Measurements from ENCODE around the gene KCNQ1. TPM values are rescaled to one million over a fixed set of nuclear protein-coding genes. Genes with fewer than 3 reads are reported as not detected.

The KCNQ1 gene
- polyA plus RNA-seq, 1 donor (not counting 4 experiments of a cell fraction or from before 2014, with no cell fraction given) = not detected

- peaks cover 17% of the 10 kb centered on the region for H3K27me3 ChIP-seq (ENCODE audit: control insufficient read depth, extremely low read depth, insufficient read depth, low read length)
- H3K27ac ChIP-seq (ENCODE audit: control insufficient read depth, insufficient read depth, low read length) = no peak overlapping the region
- H3K9me1 ChIP-seq (ENCODE audit: control insufficient read depth, extremely low read depth, insufficient read depth, low read length) = no peaks in the 10 kb centered on the region
- DNase-seq (ENCODE audit: low read depth, low spot score) = no peak
- TF ChIP-seq CTCF (optimal IDR thresholded peaks at IDR 0.05 in 1 of 3, IDR thresholded peaks at IDR 0.05 in 1 of 3, conservative IDR thresholded peaks at IDR 0.05 in 1 of 3; ENCODE audit: extremely low read depth in 1 of 3, insufficient read depth in 2 of 3, low read length in 3 of 3) = no peak
- no peak for TF ChIP-seq EZH2 (IDR thresholded peaks at IDR 0.05; ENCODE audit: low read length)
- no peaks in the 10 kb centered on the region for H4K20me1 ChIP-seq (ENCODE audit: control insufficient read depth, extremely low read depth, insufficient read depth, low read length)
- H3K4me3 ChIP-seq (ENCODE audit: control insufficient read depth in 2 of 3, extremely low read depth in 1 of 3, insufficient read depth in 2 of 3, low read depth in 1 of 3, low read length in 3 of 3) = no peak overlapping the region
- H3K4me2 ChIP-seq (ENCODE audit: control insufficient read depth, extremely low read depth, insufficient read depth, low read depth, low read length) = no peak overlapping the region
- no peaks in the 10 kb centered on the region for H3K9me3 ChIP-seq (ENCODE audit: control insufficient read depth, low read depth, low read length)
- H3K36me3 ChIP-seq (ENCODE audit: control insufficient read depth in 2 of 2, extremely low read depth in 1 of 2, insufficient read depth in 2 of 2, low read length in 2 of 2) = no peaks in the 10 kb centered on the region
- no peak for FAIRE-seq
- no peaks in the 10 kb centered on the region for H3K79me2 ChIP-seq (ENCODE audit: control insufficient read depth, insufficient read depth, low read length)
- no peak overlapping the region for H2AFZ ChIP-seq (ENCODE audit: control insufficient read depth, low read length)
- H3K9ac ChIP-seq (ENCODE audit: control insufficient read depth, extremely low read depth, insufficient read depth, low read length) = no peak overlapping the region
- dilution Hi-C loops (cut with MboI; ENCODE audit: extremely low pct_ligation_motif_present, low sequenced_read_pairs) = no loop called here
- peaks cover under 1% of the 10 kb centered on the region for H3K4me1 ChIP-seq (ENCODE audit: control insufficient read depth, extremely low read depth, insufficient read depth, low read length)
These were observed 320.7 kb downstream of the KCNQ1 start for GRCh38 chr11:2765491-2765890.

DNA sequence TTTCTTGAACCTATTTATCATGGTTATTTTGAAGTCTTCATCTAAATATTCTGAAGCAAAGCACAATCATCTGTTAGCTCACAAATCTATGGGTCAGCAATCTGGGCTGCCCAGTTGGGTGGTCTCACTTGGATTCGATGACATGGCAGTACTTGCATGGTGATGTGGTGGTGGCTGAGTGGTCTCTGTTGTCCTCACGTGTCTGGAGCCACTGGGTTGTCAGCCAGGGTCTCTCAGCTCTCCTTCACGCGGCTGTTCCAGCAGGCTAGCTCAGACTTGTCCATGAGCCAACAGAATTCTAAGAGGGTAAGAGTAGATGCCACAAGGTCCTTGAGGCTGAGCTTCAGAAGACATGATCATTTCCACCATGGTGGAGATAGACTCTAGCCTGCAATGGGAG, 321.4 kb downstream of the KCNQ1 start:
- dilution Hi-C loops (cut with MboI; ENCODE audit: extremely low pct_ligation_motif_present, low sequenced_read_pairs) = no loop called here
- FAIRE-seq (no peak), DNase-seq (ENCODE audit: low read depth, low spot score) (no peak)
- Histone ChIP-seq H3K4me1 (ENCODE audit: control insufficient read depth, extremely low read depth, insufficient read depth, low read length) (peaks cover 2% of the 10 kb centered on the region), H4K20me1 (ENCODE audit: control insufficient read depth, extremely low read depth, insufficient read depth, low read length) (no peaks in the 10 kb centered on the region), H2AFZ (ENCODE audit: control insufficient read depth, low read length) (no peak overlapping the region), H3K27me3 (ENCODE audit: control insufficient read depth, extremely low read depth, insufficient read depth, low read length) (peaks cover 17% of the 10 kb centered on the region), H3K9ac (ENCODE audit: control insufficient read depth, extremely low read depth, insufficient read depth, low read length) (no peak overlapping the region), H3K4me3 (ENCODE audit: control insufficient read depth in 2 of 3, extremely low read depth in 1 of 3, insufficient read depth in 2 of 3, low read depth in 1 of 3, low read length in 3 of 3) (no peak overlapping the region), H3K9me3 (ENCODE audit: control insufficient read depth, low read depth, low read length) (no peaks in the 10 kb centered on the region), H3K27ac (ENCODE audit: control insufficient read depth, insufficient read depth, low read length) (no peak overlapping the region), H3K4me2 (ENCODE audit: control insufficient read depth, extremely low read depth, insufficient read depth, low read depth, low read length) (no peak overlapping the region), H3K9me1 (ENCODE audit: control insufficient read depth, extremely low read depth, insufficient read depth, low read length) (no peaks in the 10 kb centered on the region), H3K36me3 (ENCODE audit: control insufficient read depth in 2 of 2, extremely low read depth in 1 of 2, insufficient read depth in 2 of 2, low read length in 2 of 2) (no peaks in the 10 kb centered on the region), H3K79me2 (ENCODE audit: control insufficient read depth, insufficient read depth, low read length) (no peaks in the 10 kb centered on the region)
- TF ChIP-seq EZH2 (IDR thresholded peaks at IDR 0.05; ENCODE audit: low read length) (no peak), CTCF (optimal IDR thresholded peaks at IDR 0.05 in 1 of 3, IDR thresholded peaks at IDR 0.05 in 1 of 3, conservative IDR thresholded peaks at IDR 0.05 in 1 of 3; ENCODE audit: extremely low read depth in 1 of 3, insufficient read depth in 2 of 3, low read length in 3 of 3) (no peak)

Data from keratinocyte (primary cell).